H9 (cell line): ENCODE measurements around the gene ZNF609. TPM values are rescaled to one million over a fixed set of nuclear protein-coding genes. Genes with fewer than 3 reads are reported as not detected.

Experiments
- DNase-seq: peaks from one replicate; pipeline ENCODE4 v3.0.0-alpha.2; 2017
- H2AFZ ChIP-seq: one replicate; pipeline ENCODE4 v1.6.1; 2013; ENCODE audit warnings: mild to moderate bottlenecking, low read length, control low read depth, moderate library complexity
- H2AK5ac ChIP-seq: 2 replicates; pipeline ENCODE4 v1.6.1; 2013; ENCODE audit warnings: low read length, control low read depth, mixed read lengths; ENCODE audit not compliant: insufficient read length
- H2BK120ac ChIP-seq: one replicate; pipeline ENCODE4 v1.6.1; 2013; ENCODE audit warnings: low read depth, mild to moderate bottlenecking, low read length, control low read depth, inconsistent platforms; ENCODE audit not compliant: poor library complexity, severe bottlenecking
- H2BK12ac ChIP-seq: 2 replicates; pipeline ENCODE4 v1.6.1; 2013; ENCODE audit warnings: low read length, control low read depth, mixed read lengths, low read depth; ENCODE audit not compliant: insufficient read length
- H2BK15ac ChIP-seq: 2 replicates; pipeline ENCODE4 v1.6.1; 2013; ENCODE audit warnings: low read depth, low read length, control low read depth
- H2BK20ac ChIP-seq: one replicate; pipeline ENCODE4 v1.6.1; 2013; ENCODE audit warnings: low read depth, mild to moderate bottlenecking, low read length, control low read depth, inconsistent platforms; ENCODE audit not compliant: poor library complexity, severe bottlenecking
- H2BK5ac ChIP-seq: 2 replicates; pipeline ENCODE4 v1.6.1; 2013; ENCODE audit warnings: low read length, control low read depth, mixed read lengths; ENCODE audit not compliant: insufficient read length
- H3K14ac ChIP-seq: 2 replicates; pipeline ENCODE4 v1.6.1; 2013; ENCODE audit warnings: low read length, control low read depth; ENCODE audit not compliant: insufficient read depth
- H3K18ac ChIP-seq: 2 replicates; pipeline ENCODE4 v1.6.1; 2013; ENCODE audit warnings: low read depth, mild to moderate bottlenecking, mixed read lengths, low read length, control low read depth; ENCODE audit not compliant: insufficient read length
- H3K23ac ChIP-seq: 2 replicates; pipeline ENCODE4 v1.6.1; 2013; ENCODE audit warnings: low read length, control low read depth, mixed read lengths, low read depth; ENCODE audit not compliant: insufficient read length
- H3K23me2 ChIP-seq: 2 replicates; pipeline ENCODE4 v1.6.1; 2013; ENCODE audit warnings: low read depth, mild to moderate bottlenecking, mixed read lengths, low read length, control low read depth; ENCODE audit not compliant: insufficient read length, poor library complexity, severe bottlenecking
- H3K27ac ChIP-seq: 2 replicates; pipeline ENCODE4 v1.5.1; 2013; ENCODE audit warnings: low read length, control low read depth, mixed read lengths, low read depth; ENCODE audit not compliant: insufficient read length
- H3K27me3 ChIP-seq: 2 replicates; pipeline ENCODE4 v1.6.1; 2013; ENCODE audit warnings: low read length, control low read depth, inconsistent platforms; ENCODE audit not compliant: insufficient read depth
- H3K4ac ChIP-seq: 2 replicates; pipeline ENCODE4 v1.6.1; 2013; ENCODE audit warnings: low read depth, mild to moderate bottlenecking, control low read depth, inconsistent platforms, low read length, moderate library complexity
- H3K4me1 ChIP-seq: 2 replicates; pipeline ENCODE4 v1.6.1; 2013; ENCODE audit warnings: low read length, control low read depth, inconsistent platforms; ENCODE audit not compliant: insufficient read depth
- H3K4me2 ChIP-seq: 2 replicates; pipeline ENCODE4 v1.6.1; 2013; ENCODE audit warnings: low read length, control low read depth, mixed read lengths; ENCODE audit not compliant: insufficient read length, insufficient read depth
- H3K56ac ChIP-seq: 2 replicates; pipeline ENCODE4 v1.6.1; 2013; ENCODE audit warnings: low read depth, mild to moderate bottlenecking, mixed read lengths, low read length, control low read depth; ENCODE audit not compliant: insufficient read length
- H3K79me1 ChIP-seq: 2 replicates; pipeline ENCODE4 v1.6.1; 2013; ENCODE audit warnings: low read depth, mild to moderate bottlenecking, moderate library complexity, low read length, control low read depth, inconsistent platforms; ENCODE audit not compliant: insufficient read depth, poor library complexity, severe bottlenecking
- H3K79me2 ChIP-seq: 2 replicates; pipeline ENCODE4 v1.6.1; 2013; ENCODE audit warnings: low read length, control low read depth, inconsistent platforms; ENCODE audit not compliant: insufficient read depth
- H3K9ac ChIP-seq: 2 replicates; pipeline ENCODE4 v1.6.1; 2013; ENCODE audit warnings: low read length, control low read depth, mixed read lengths; ENCODE audit not compliant: insufficient read length; ENCODE audit errors: extremely low read depth
- H3K9me3 ChIP-seq: one replicate; pipeline ENCODE4 v1.6.1; 2013; ENCODE audit warnings: low read depth, low read length, inconsistent platforms; ENCODE audit not compliant: control insufficient read depth
- H3T11ph ChIP-seq: one replicate; pipeline ENCODE4 v1.6.1; 2013; ENCODE audit warnings: mild to moderate bottlenecking, low read length, control low read depth, inconsistent platforms
- H4K20me1 ChIP-seq: one replicate; pipeline ENCODE4 v1.6.1; 2013; ENCODE audit not compliant: control insufficient read depth, insufficient read length, insufficient read depth
- H4K5ac ChIP-seq: 2 replicates; pipeline ENCODE4 v1.6.1; 2013; ENCODE audit warnings: low read depth, mild to moderate bottlenecking, mixed read lengths, low read length, control low read depth; ENCODE audit not compliant: insufficient read length
- H4K8ac ChIP-seq: replicated peaks from 2 replicates; pipeline ENCODE4 v1.6.1; 2013; ENCODE audit warnings: low read length, control low read depth, mixed read lengths, low read depth; ENCODE audit not compliant: insufficient read length
- H4K91ac ChIP-seq: 2 replicates; pipeline ENCODE4 v1.6.1; 2013; ENCODE audit warnings: low read depth, mild to moderate bottlenecking, moderate library complexity, mixed read lengths, low read length, control low read depth; ENCODE audit not compliant: insufficient read length
- H3K27ac Mint-ChIP-seq, 3 experiments: 2 replicates in 2 of 3; 3 replicates in 1 of 3; pipeline ENCODE4 v1.8.0; 2020 to 2021; ENCODE audit warnings: mixed read lengths in 3 of 3, mild to moderate bottlenecking in 1 of 3, moderate library complexity in 1 of 3
- H3K27me3 Mint-ChIP-seq: 2 replicates; pipeline ENCODE4 v1.8.0; 2021; ENCODE audit warnings: low read depth, mild to moderate bottlenecking, moderate library complexity, mixed read lengths
- H3K36me3 Mint-ChIP-seq, 3 experiments: 2 replicates in 2 of 3; 3 replicates in 1 of 3; pipeline ENCODE4 v1.8.0; 2020 to 2021; ENCODE audit warnings: low read depth in 3 of 3, mixed read lengths in 3 of 3; ENCODE audit not compliant: insufficient read depth in 1 of 3
- H3K4me1 Mint-ChIP-seq, 2 experiments: 2 replicates each; pipeline ENCODE4 v1.8.0; 2020; ENCODE audit warnings: mixed read lengths in 2 of 2
- H3K4me3 Mint-ChIP-seq, 2 experiments: 2 replicates in 1 of 2; 3 replicates in 1 of 2; pipeline ENCODE4 v1.8.0; 2020 to 2021; ENCODE audit warnings: mild to moderate bottlenecking in 2 of 2, mixed read lengths in 2 of 2, moderate library complexity in 1 of 2
- H3K9me3 Mint-ChIP-seq, 2 experiments: 2 replicates in 1 of 2; 3 replicates in 1 of 2; pipeline ENCODE4 v1.8.0; 2020; ENCODE audit warnings: mild to moderate bottlenecking in 2 of 2, mixed read lengths in 2 of 2, moderate library complexity in 1 of 2
- whole genome bisulfite sequencing: extraction: QIAGEN DNeasy Blood & Tissue Kit; methylation state at CpG from one replicate; pipeline ENCODE4 v1.1.7; 2013; ENCODE audit warnings: missing lambda C conversion rate, low lambda C conversion rate, mixed read lengths; ENCODE audit not compliant: insufficient read length; ENCODE audit errors: extremely low coverage; 5-methylcytosine and 5-hydroxymethylcytosine counted together
- total RNA-seq: library from RNA; stranded (reverse); gene quantifications from 2 replicates; pipeline ENCODE4 v1.2.1, GENCODE V29; 2021
- TF ChIP-seq, protein P1 (sequence below): fragments of 200-600 bp; sonication (generic); conservative IDR thresholded peaks from 3 replicates; pipeline ENCODE4 v1.8.0; 2021; ENCODE audit warnings: antibody characterized with exemption, mild to moderate bottlenecking

Gene ZNF609
- total RNA-seq, 1 experiment from 2014 or later, result 45.3 TPM

DNA sequence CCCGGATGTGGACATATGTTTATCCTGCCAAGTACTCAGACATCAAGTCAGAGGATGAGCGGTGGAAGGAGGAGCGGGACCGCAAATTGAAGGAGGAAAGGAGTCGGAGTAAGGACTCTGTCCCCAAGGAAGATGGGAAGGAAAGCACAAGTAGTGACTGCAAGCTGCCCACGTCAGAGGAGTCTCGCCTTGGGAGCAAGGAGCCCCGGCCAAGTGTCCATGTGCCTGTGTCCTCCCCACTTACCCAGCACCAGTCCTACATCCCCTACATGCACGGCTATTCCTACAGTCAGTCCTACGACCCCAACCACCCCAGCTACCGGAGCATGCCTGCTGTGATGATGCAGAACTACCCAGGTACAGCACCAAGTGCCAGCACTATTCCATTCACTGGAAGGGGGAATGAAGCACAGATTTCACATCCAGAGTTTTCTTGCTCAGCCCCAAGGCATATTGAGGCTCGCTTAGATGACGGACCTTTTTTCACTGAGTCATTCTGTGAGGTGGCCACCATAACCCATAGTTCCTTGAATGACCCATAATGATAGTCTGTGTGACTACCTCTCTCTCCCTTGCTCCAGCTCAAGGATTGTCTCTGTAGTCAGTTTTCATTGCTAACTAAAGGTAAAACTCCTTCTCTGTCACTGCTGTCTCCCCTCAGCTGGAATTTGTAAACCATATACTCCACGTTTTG lies 217.9 kb downstream of the ZNF609 start:
- Histone ChIP-seq H3K18ac (no peak overlapping the region), H2BK20ac (no peak overlapping the region), H3K4me2 (no peak overlapping the region), H3K4me1 (no peaks in the 10 kb centered on the region), H3K79me1 (no peaks in the 10 kb centered on the region), H4K20me1 (no peaks in the 10 kb centered on the region), H3K56ac (no peak overlapping the region), H3K9ac (no peak overlapping the region), H3K4ac (no peak overlapping the region), H2AK5ac (no peak overlapping the region), H3K9me3 (no peaks in the 10 kb centered on the region), H3K27ac (no peak overlapping the region), H3K27me3 (no peaks in the 10 kb centered on the region), H3T11ph (no peak overlapping the region), H3K14ac (no peak overlapping the region), H4K91ac (no peak overlapping the region), H3K23me2 (no peaks in the 10 kb centered on the region), H4K8ac (no peak overlapping the region), H4K5ac (no peak overlapping the region), H2AFZ (no peak overlapping the region), H2BK5ac (no peak overlapping the region), H3K79me2 (no peaks in the 10 kb centered on the region), H2BK12ac (no peak overlapping the region), H3K23ac (no peak overlapping the region), H2BK120ac (no peak overlapping the region), H2BK15ac (no peak overlapping the region)
- Mint-ChIP-seq H3K27me3 (peaks cover under 1% of the 10 kb centered on the region; the same call in 1 of the 2 replicates), H3K4me1 (0 out of 4 replicates have a peak, but pooled peaks cover 0 to 2% of the 10 kb centered on the region in 2 experiments), H3K4me3 (no peak overlapping the region), H3K27ac (peak overlapping the region in 1 of 3 experiments; percentile 44; a peak in 1 of 7 replicates), H3K9me3 (no peaks in the 10 kb centered on the region; a peak in 1 of 5 replicates), H3K36me3 (peaks cover 32 to 94% (median 65%) of the 10 kb centered on the region in 3 experiments)
- no peak for DNase-seq
- TF ChIP-seq, protein P1, sequence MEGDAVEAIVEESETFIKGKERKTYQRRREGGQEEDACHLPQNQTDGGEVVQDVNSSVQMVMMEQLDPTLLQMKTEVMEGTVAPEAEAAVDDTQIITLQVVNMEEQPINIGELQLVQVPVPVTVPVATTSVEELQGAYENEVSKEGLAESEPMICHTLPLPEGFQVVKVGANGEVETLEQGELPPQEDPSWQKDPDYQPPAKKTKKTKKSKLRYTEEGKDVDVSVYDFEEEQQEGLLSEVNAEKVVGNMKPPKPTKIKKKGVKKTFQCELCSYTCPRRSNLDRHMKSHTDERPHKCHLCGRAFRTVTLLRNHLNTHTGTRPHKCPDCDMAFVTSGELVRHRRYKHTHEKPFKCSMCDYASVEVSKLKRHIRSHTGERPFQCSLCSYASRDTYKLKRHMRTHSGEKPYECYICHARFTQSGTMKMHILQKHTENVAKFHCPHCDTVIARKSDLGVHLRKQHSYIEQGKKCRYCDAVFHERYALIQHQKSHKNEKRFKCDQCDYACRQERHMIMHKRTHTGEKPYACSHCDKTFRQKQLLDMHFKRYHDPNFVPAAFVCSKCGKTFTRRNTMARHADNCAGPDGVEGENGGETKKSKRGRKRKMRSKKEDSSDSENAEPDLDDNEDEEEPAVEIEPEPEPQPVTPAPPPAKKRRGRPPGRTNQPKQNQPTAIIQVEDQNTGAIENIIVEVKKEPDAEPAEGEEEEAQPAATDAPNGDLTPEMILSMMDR, result no peak
- no CpG with 5 or more reads among the region's 14 CpGs for WGBS
